H1 (cell line): Measurements from ENCODE around the gene LAIR2. TPM values are rescaled to one million over a fixed set of nuclear protein-coding genes. Genes with fewer than 3 reads are reported as not detected.

ENCODE experiments used
- CTCF ChIA-PET: fragments of 300-600 bp; sonication (Branson Sonifier 250); formaldehyde crosslinking; loops from one replicate; lab custom pipeline; 2021; ENCODE audit not compliant: partially characterized antibody; lab: Charles Lee
- POLR2A ChIA-PET: fragments of 300-600 bp; sonication (Branson Sonifier 250); formaldehyde crosslinking; loops from one replicate; lab custom pipeline; 2021; ENCODE audit warnings: inconsistent platforms; ENCODE audit not compliant: partially characterized antibody; lab: Charles Lee
- DNase-seq, 2 experiments: peaks; one replicate each; pipeline versions ENCODE4 v3.0.0 to v3.0.0-alpha.2; 2010 to 2022; ENCODE audit warnings: low spot score in 2 of 2, low read depth in 1 of 2, mixed read lengths in 1 of 2
- FAIRE-seq: peaks from 2 replicates; lab custom pipeline; 2011; peaks lifted over from hg19 to GRCh38; lab: Jason Lieb, UNC
- H2AFZ ChIP-seq: 2 replicates; pipeline ENCODE4 v1.8.1; 2012; ENCODE audit warnings: low read length, inconsistent platforms
- H2AK5ac ChIP-seq: 2 replicates; pipeline ENCODE4 v1.6.1; 2013; ENCODE audit warnings: low read depth, low read length
- H2BK120ac ChIP-seq: replicated peaks from 2 replicates; pipeline ENCODE3; 2013; ENCODE audit warnings: low read depth, low read length, inconsistent platforms
- H2BK12ac ChIP-seq: 2 replicates; pipeline ENCODE4 v1.6.1; 2013; ENCODE audit warnings: low read depth, low read length
- H2BK15ac ChIP-seq: 2 replicates; pipeline ENCODE4 v1.6.1; 2013; ENCODE audit warnings: low read length
- H2BK20ac ChIP-seq: 2 replicates; pipeline ENCODE4 v1.6.1; 2013; ENCODE audit warnings: low read length
- H2BK5ac ChIP-seq: 2 replicates; pipeline ENCODE4 v1.6.1; 2013; ENCODE audit warnings: low read depth, low read length
- H3K14ac ChIP-seq: 2 replicates; pipeline ENCODE4 v1.6.1; 2013; ENCODE audit warnings: inconsistent platforms; ENCODE audit not compliant: insufficient read length
- H3K18ac ChIP-seq: 2 replicates; pipeline ENCODE4 v1.6.1; 2013; ENCODE audit warnings: low read length; ENCODE audit errors: extremely low read depth
- H3K23ac ChIP-seq: 2 replicates; pipeline ENCODE4 v1.6.1; 2013; ENCODE audit warnings: inconsistent platforms; ENCODE audit not compliant: insufficient read length
- H3K23me2 ChIP-seq: 2 replicates; pipeline ENCODE4 v1.6.1; 2013; ENCODE audit warnings: low read depth, low read length
- H3K27ac ChIP-seq: 2 replicates; pipeline ENCODE4 v1.6.1; 2011; ENCODE audit warnings: low read depth, low read length, inconsistent platforms
- H3K27me3 ChIP-seq, 4 experiments: replicated peaks in 1 of 4; 1 replicate in 1 of 4; 2 replicates in 3 of 4; pipeline versions ENCODE4 v1.6.1 to v1.8.1; 2011 to 2013; ENCODE audit warnings: low read length in 3 of 4, mild to moderate bottlenecking in 3 of 4, inconsistent platforms in 2 of 4, mixed read lengths in 2 of 4, moderate library complexity in 1 of 4; ENCODE audit not compliant: control insufficient read depth in 3 of 4, insufficient read depth in 3 of 4; ENCODE audit errors: extremely low read depth in 1 of 4
- H3K36me3 ChIP-seq, 4 experiments: 2 replicates each; pipeline versions ENCODE4 v1.6.1 to v1.8.1; 2011 to 2013; ENCODE audit warnings: mild to moderate bottlenecking in 4 of 4, low read length in 3 of 4, moderate library complexity in 2 of 4, control low read depth in 1 of 4, inconsistent platforms in 1 of 4; ENCODE audit not compliant: insufficient read depth in 4 of 4, control insufficient read depth in 2 of 4
- H3K4ac ChIP-seq: replicated peaks from 2 replicates; pipeline ENCODE3; 2013; ENCODE audit warnings: low read length, low read depth, mixed read lengths, inconsistent platforms; ENCODE audit not compliant: insufficient read length
- H3K4me1 ChIP-seq, 4 experiments: replicated peaks in 1 of 4; 1 replicate in 1 of 4; 2 replicates in 3 of 4; pipeline versions ENCODE4 v1.6.1 to v1.8.1; 2011 to 2013; ENCODE audit warnings: low read length in 3 of 4, inconsistent platforms in 2 of 4, mixed read lengths in 1 of 4; ENCODE audit not compliant: insufficient read depth in 4 of 4, control insufficient read depth in 3 of 4
- H3K4me2 ChIP-seq, 2 experiments: 2 replicates each; pipeline versions ENCODE4 v1.6.1 to v1.8.1; 2011 to 2013; ENCODE audit warnings: low read depth in 2 of 2, low read length in 2 of 2, control low read depth in 1 of 2, inconsistent platforms in 1 of 2, mild to moderate bottlenecking in 1 of 2; ENCODE audit not compliant: insufficient read depth in 1 of 2
- H3K4me3 ChIP-seq, 4 experiments: fragments of 200-600, 300-600 bp in 1 of 4; sonication (generic), shearing (Covaris generic), sonication (Bioruptor Twin) in 1 of 4; 2 replicates each; pipeline versions ENCODE4 v1.5.1 to v1.8.1; 2011 to 2016; ENCODE audit warnings: low read length in 4 of 4, low read depth in 3 of 4, control low read depth in 2 of 4, inconsistent platforms in 2 of 4, mild to moderate bottlenecking in 2 of 4, mixed read lengths in 1 of 4, moderate library complexity in 1 of 4; ENCODE audit not compliant: insufficient read depth in 2 of 4; ENCODE audit errors: extremely low read depth in 1 of 4
- H3K56ac ChIP-seq: replicated peaks from 2 replicates; pipeline ENCODE3; 2013; ENCODE audit warnings: low read depth, mild to moderate bottlenecking, mixed read lengths, low read length, inconsistent platforms; ENCODE audit not compliant: insufficient read length
- H3K79me1 ChIP-seq: 2 replicates; pipeline ENCODE4 v1.6.1; 2013; ENCODE audit warnings: low read depth, low read length, control low read depth
- H3K79me2 ChIP-seq, 2 experiments: 2 replicates each; pipeline versions ENCODE4 v1.6.1 to v1.8.1; 2012 to 2013; ENCODE audit warnings: low read length in 2 of 2, mild to moderate bottlenecking in 2 of 2, inconsistent platforms in 1 of 2; ENCODE audit not compliant: insufficient read depth in 2 of 2, control insufficient read depth in 1 of 2
- H3K9ac ChIP-seq, 4 experiments: replicated peaks in 1 of 4; 1 replicate in 1 of 4; 2 replicates in 3 of 4; pipeline versions ENCODE4 v1.6.1 to v1.8.1; 2011 to 2013; ENCODE audit warnings: low read depth in 3 of 4, low read length in 3 of 4, control low read depth in 2 of 4, mild to moderate bottlenecking in 2 of 4, moderate library complexity in 2 of 4, inconsistent platforms in 1 of 4; ENCODE audit errors: extremely low read depth in 1 of 4
- H3K9me3 ChIP-seq, 2 experiments: 2 replicates each; pipeline versions ENCODE4 v1.6.1 to v1.8.1; 2012 to 2013; ENCODE audit warnings: mild to moderate bottlenecking in 2 of 2, moderate library complexity in 2 of 2, control low read depth in 1 of 2, inconsistent platforms in 1 of 2, low read depth in 1 of 2, low read length in 1 of 2, mixed read lengths in 1 of 2; ENCODE audit not compliant: insufficient read depth in 2 of 2
- H4K20me1 ChIP-seq, 2 experiments: replicated peaks in 1 of 2; 2 replicates each; pipeline versions ENCODE3 to v1.8.1; 2011 to 2013; ENCODE audit warnings: inconsistent platforms in 2 of 2, low read length in 2 of 2, mild to moderate bottlenecking in 1 of 2; ENCODE audit not compliant: insufficient read depth in 2 of 2, control insufficient read depth in 1 of 2
- H4K5ac ChIP-seq: 2 replicates; pipeline ENCODE4 v1.6.1; 2013; ENCODE audit warnings: low read length, low read depth, mixed read lengths, inconsistent platforms; ENCODE audit not compliant: insufficient read length
- H4K8ac ChIP-seq: 2 replicates; pipeline ENCODE4 v1.8.0; 2013; ENCODE audit warnings: mild to moderate bottlenecking, moderate library complexity, low read length, inconsistent platforms; ENCODE audit not compliant: insufficient read depth; ENCODE audit errors: extremely low read depth
- H4K91ac ChIP-seq: replicated peaks from 2 replicates; pipeline ENCODE3; 2013; ENCODE audit warnings: low read length, mixed read lengths, inconsistent platforms; ENCODE audit not compliant: insufficient read length
- CTCF ChIP-seq, 3 experiments: IDR thresholded peaks; 1 replicate in 2 of 3; 2 replicates in 1 of 3; pipeline versions ENCODE4 v1.5.1 to v1.6.1; 2011; ENCODE audit warnings: low read length in 3 of 3, mild to moderate bottlenecking in 3 of 3, inconsistent platforms in 2 of 3, low read depth in 1 of 3, moderate library complexity in 1 of 3; ENCODE audit not compliant: insufficient read depth in 1 of 3; ENCODE audit errors: control extremely low read depth in 1 of 3
- GABPA ChIP-seq: IDR thresholded peaks from 2 replicates; pipeline ENCODE4 v1.6.1; 2011; ENCODE audit warnings: mild to moderate bottlenecking, low read length, moderate library complexity, borderline replicate concordance; ENCODE audit not compliant: insufficient read depth
- JUN ChIP-seq: IDR thresholded peaks from 2 replicates; pipeline ENCODE4 v1.6.1; 2011; ENCODE audit warnings: low read depth, mild to moderate bottlenecking, improper control_type of control experiment, low read length
- KDM4A ChIP-seq: IDR thresholded peaks from one replicate; pipeline ENCODE4 v1.7.1; 2012; ENCODE audit warnings: low read depth, mild to moderate bottlenecking, moderate library complexity, low read length, inconsistent platforms; ENCODE audit not compliant: severe bottlenecking
- POLR2AphosphoS5 ChIP-seq: IDR thresholded peaks from 2 replicates; pipeline ENCODE4 v1.6.1; 2011; ENCODE audit warnings: low read depth, low read length
- RFX5 ChIP-seq: IDR thresholded peaks from 2 replicates; pipeline ENCODE4 v1.6.1; 2011; ENCODE audit warnings: low read depth, low read length, improper control_type of control experiment, borderline replicate concordance
- TAF1 ChIP-seq: IDR thresholded peaks from 2 replicates; pipeline ENCODE4 v1.6.1; 2011; ENCODE audit warnings: mild to moderate bottlenecking, low read depth, low read length
- WGBS, 2 experiments: shearing (Covaris generic) in 1 of 2; methylation state at CpG; one replicate each; pipeline versions ENCODE4 v1.1.6 to v1.1.7; 2013 to 2015; ENCODE audit warnings: low lambda C conversion rate in 2 of 2, mixed read lengths in 2 of 2, inconsistent platforms in 1 of 2, low coverage in 1 of 2, missing lambda C conversion rate in 1 of 2; ENCODE audit not compliant: insufficient replicate concordance in 2 of 2, insufficient coverage in 1 of 2, insufficient read length in 1 of 2; ENCODE audit errors: extremely low coverage in 1 of 2, missing lambda C conversion rate in 1 of 2; 5-methylcytosine and 5-hydroxymethylcytosine counted together
- polyA plus RNA-seq, 7 experiments: library from polyadenylated mRNA; depleted of rRNA in 3 of 7; stranded (reverse) in 5 of 7; unstranded in 2 of 7; fragments of >200 nt in 5 of 7; fragments of 200-250 nt in 2 of 7; gene quantifications; 1 replicate in 5 of 7; 2 replicates in 1 of 7; 4 replicates in 1 of 7; pipeline versions ENCODE4 v1.2.1 to v1.2.3, GENCODE V29; 2011 to 2013; ENCODE audit warnings: missing spikeins in 2 of 7, mixed read lengths in 2 of 7
- total RNA-seq: library from RNA; stranded (reverse); fragmentation: NEBNext Ultra II Directional; extraction: Animal tissue kit (Norgen Biotek cat#: 25700); gene quantifications from 2 replicates; pipeline ENCODE4 v1.2.1, GENCODE V29; 2021

The LAIR2 gene
- total and polyA plus RNA-seq, 2 of the 8 experiments (the other 6 are each of a cell fraction or from before 2014, with no cell fraction given) = not detected

DNA sequence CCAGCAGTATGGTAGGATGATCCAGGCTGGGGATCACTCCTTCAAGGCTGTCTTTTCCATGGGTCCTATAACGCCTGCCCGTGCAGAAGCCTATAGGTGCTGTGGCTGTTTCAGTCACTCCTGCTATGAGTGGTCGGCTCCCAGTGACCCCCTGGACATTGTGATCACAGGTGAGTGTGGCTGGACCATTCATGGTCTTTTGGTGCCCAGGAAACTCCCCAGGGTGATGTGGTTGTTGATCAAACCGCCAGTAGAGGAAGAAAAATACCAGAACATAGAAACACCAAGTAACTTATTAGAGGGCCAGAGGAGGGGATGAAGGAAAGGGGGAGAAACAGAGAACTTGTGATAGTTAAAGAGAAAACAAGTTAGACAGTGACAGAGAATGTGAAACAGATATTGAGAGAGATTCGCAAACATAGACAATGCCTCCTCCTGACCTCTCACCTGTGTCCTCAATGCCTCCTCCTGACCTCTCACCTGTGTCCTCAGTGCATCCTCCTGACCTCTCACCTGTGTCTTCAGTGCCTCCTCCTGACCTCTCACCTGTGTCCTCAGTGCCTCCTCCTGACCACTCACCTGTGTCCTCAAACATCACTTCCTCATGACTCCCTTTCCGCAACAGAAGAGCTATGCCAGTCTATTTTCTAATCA lies 19.4 kb downstream of the LAIR2 start:
- H4K20me1 ChIP-seq = no peaks in the 10 kb centered on the region
- H3K36me3 ChIP-seq = no peaks in the 10 kb centered on the region
- no peak for DNase-seq
- H2AK5ac ChIP-seq = no peak overlapping the region
- ChIA-PET POLR2A (interaction anchor here (0.7 kb wide), 1 partner anchor 107 kb away, joined by 3 read pairs; the partner anchor contains the start of gene TTYH1), CTCF (interaction anchor here (0.6 to 1.2 kb wide), 2 partner anchors 11 to 153 kb away, joined by 3 to 4 read pairs; no protein-coding TSS in a partner anchor)
- no peak overlapping the region for H2BK15ac ChIP-seq
- no peak overlapping the region for H2BK20ac ChIP-seq
- H3K9ac ChIP-seq = no peak overlapping the region
- H3K4ac ChIP-seq = no peak overlapping the region
- FAIRE-seq = no peak
- no peak overlapping the region for H3K27ac ChIP-seq
- 67% methylated on average over 4 of the region's 6 CpGs; no CpG with 5 or more reads in 1 of the 2 experiments for WGBS, 2 experiments
- H3K27me3 ChIP-seq = no peaks in the 10 kb centered on the region
- no peak overlapping the region for H2BK5ac ChIP-seq
- no peak overlapping the region for H3K4me2 ChIP-seq
- H3K14ac ChIP-seq = no peak overlapping the region
- H3K79me1 ChIP-seq = no peaks in the 10 kb centered on the region
- no peak overlapping the region for H2BK120ac ChIP-seq
- H3K23me2 ChIP-seq = no peaks in the 10 kb centered on the region
- H2BK12ac ChIP-seq = no peak overlapping the region
- H4K91ac ChIP-seq = no peak overlapping the region
- H3K79me2 ChIP-seq = no peaks in the 10 kb centered on the region
- H4K5ac ChIP-seq = no peak overlapping the region
- no peak overlapping the region for H3K56ac ChIP-seq
- peaks cover 54 to 92% of the 10 kb centered on the region in 2 experiments for H3K9me3 ChIP-seq
- H3K18ac ChIP-seq = no peak overlapping the region
- no peak overlapping the region for H3K23ac ChIP-seq
- H2AFZ ChIP-seq = no peak overlapping the region
- no peak overlapping the region for H4K8ac ChIP-seq
- no peaks in the 10 kb centered on the region for H3K4me1 ChIP-seq
- H3K4me3 ChIP-seq = no peak overlapping the region
- TF ChIP-seq JUN (no peak), CTCF (IDR thresholded peaks at IDR 0.05; ENCODE audit: control extremely low read depth in 1 of 3, insufficient read depth in 1 of 3, low read depth in 1 of 3, low read length in 3 of 3) (no peak), KDM4A (no peak), TAF1 (no peak), GABPA (no peak), POLR2AphosphoS5 (no peak), RFX5 (no peak)
